GM12875 (cell line): ENCODE measurements around the gene RNF148.
"Not testable (repeated sequence)": the region's sequence is repeated elsewhere in the genome, so short reads cannot be mapped to it uniquely, and the experiment has no call there.

Experiments used
- H3K4me3 ChIP-seq: one replicate; pipeline ENCODE4 v1.5.1; 2011; ENCODE audit warnings: low read depth, low read length, control low read depth
- TF ChIP-seq, protein P1 (sequence below): IDR thresholded peaks from 2 replicates; pipeline ENCODE4 v1.5.1; 2011; ENCODE audit warnings: low read depth, mild to moderate bottlenecking, control low read depth, inconsistent platforms, low read length, moderate library complexity, borderline replicate concordance; ENCODE audit not compliant: insufficient read depth

RNF148 gene

DNA sequence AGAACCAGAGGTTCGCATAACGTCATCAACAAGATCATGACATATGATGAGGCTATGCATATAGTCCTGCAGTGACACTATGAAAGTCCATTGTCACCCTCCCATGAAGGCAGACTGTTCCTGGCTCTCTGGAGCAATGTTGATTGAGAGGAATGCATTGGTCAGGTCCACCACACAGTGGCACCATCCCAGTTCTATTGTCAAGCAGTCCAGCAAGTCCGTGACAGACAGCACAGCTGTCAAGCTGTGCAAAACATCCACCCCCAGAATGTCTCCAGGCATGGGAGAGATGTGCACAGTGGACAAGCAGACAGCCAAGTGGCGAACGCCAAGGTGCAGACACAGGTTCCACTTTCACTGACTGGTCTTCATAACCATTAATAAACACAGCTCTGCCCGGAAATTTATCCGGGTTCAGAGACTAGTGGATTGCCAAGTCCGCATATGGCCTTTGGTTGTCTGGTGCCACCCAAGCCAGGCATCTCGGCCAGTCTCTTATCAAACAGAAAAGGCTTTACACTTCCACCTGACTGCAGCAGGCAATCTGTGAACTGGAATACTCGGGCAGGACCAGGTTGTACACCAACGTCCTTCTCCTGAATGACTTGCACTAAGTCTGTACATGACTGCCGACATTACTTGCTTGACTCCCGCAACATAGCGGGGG is 11.0 kb downstream of the RNF148 start:
- TF ChIP-seq, protein P1, sequence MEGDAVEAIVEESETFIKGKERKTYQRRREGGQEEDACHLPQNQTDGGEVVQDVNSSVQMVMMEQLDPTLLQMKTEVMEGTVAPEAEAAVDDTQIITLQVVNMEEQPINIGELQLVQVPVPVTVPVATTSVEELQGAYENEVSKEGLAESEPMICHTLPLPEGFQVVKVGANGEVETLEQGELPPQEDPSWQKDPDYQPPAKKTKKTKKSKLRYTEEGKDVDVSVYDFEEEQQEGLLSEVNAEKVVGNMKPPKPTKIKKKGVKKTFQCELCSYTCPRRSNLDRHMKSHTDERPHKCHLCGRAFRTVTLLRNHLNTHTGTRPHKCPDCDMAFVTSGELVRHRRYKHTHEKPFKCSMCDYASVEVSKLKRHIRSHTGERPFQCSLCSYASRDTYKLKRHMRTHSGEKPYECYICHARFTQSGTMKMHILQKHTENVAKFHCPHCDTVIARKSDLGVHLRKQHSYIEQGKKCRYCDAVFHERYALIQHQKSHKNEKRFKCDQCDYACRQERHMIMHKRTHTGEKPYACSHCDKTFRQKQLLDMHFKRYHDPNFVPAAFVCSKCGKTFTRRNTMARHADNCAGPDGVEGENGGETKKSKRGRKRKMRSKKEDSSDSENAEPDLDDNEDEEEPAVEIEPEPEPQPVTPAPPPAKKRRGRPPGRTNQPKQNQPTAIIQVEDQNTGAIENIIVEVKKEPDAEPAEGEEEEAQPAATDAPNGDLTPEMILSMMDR, result no peak
- H3K4me3 ChIP-seq, result no peak overlapping the region

DNA sequence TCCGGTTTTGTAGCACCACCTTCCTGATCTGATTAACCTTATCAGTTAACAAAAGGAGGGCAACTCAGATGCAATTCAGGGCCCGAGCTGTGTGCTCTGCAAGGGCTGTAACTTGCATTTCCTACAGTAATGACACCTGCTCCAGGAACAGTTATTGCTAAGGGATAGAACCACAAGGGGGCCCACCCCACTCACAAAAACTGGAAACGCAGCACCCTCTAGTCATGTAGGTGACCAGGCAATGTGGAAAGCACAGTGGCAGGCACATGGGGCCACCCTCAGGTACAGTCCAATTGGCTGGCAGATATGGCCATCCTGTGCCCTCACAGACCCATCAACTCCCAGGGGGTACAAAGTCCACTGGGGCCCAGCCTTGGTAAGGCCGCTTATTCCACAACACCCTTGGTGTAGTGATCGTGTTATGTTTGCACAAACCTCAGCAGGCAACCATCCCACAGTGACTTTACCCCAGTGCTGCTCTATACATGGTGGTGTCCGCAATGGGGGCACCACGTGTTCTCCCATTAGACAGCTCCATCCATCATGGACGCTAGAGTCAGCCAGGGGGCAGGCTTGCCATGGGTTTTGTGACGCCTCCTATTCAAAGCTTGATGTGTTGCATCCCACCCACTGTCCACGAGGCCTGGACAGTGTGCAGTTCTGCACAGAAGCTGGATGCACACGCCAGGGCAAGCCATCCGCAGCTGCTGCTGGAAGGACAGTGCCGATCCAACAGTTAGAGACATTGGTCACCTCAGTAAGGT is 13.2 kb downstream of the RNF148 start:
- no peak overlapping the region for H3K4me3 ChIP-seq
- TF ChIP-seq, protein P1, result no peak

DNA sequence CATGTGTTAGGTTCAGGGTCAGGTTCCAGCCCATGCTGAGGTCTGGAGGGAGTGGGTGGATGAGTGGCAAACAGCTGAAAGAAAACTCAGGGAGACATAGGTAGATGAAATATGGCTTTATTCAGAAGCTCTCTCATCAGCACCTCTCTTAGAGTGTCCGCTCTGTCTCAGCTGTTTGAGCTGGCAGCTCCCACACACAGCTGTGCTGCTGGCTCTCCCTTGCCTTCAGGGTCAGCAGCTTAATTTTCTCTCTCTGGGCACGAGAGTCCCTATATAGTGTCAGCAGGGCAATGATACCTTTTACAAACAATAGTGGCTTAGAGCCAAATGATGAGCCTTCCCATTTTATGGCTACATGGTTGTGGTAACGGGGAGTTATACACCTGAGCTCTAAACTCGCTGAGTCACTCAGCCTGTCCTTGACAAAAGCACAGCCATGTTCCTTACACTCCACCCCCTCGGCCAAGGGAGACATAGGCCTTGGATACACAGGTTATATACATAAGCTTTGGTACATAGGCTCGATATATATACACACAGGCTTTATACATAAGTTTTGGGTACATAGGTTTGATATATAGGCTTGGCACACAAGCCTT is 14.2 kb downstream of the RNF148 start:
- TF ChIP-seq, protein P1, result no peak
- H3K4me3 ChIP-seq, result no peak overlapping the region

DNA sequence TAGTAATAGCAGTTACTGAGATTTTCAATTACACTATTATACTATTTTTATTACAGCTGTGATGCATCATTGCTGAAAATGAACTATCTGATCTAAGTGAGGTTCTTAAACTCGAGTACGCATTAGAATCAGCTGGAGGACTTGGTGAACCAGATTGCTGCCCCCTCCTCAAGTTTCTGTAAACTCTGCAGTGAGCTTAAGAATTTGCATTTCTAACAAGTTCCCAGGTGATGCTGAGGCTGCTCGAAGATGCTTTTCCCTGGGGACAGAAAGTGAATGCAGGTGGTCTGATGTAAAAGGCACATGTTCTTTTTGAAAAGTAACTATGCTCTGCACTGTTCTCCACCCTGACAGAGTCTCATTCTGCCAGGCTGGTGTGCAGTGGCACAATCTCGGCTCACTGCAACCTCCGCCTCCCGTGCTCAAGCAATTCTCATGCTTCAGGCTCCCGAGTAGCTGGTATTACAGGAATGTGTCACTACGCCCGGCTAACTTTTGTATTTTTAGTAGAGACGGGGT is 16.3 kb downstream of the RNF148 start:
- no peak overlapping the region for H3K4me3 ChIP-seq
- TF ChIP-seq, protein P1, result no peak

DNA sequence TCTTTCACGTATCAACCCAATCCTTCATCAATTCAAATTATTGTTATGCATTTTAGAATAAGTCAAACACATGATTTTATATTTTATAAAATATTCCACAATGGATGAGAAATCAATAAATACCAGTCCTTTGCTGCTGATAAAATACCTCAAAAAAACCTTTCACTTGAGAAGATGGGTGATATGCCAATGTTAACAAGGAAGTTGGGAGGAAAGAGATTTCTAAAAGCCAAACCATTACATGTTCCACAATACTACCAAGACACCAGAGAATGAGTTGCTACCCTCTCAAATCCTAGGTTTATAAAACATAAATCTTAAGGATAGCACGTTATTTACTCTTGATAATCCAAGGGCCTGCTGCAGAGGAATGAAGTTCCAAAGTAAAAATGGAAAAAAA is 18.2 kb downstream of the RNF148 start:
- H3K4me3 ChIP-seq, result no peak overlapping the region
- TF ChIP-seq, protein P1, result no peak

DNA sequence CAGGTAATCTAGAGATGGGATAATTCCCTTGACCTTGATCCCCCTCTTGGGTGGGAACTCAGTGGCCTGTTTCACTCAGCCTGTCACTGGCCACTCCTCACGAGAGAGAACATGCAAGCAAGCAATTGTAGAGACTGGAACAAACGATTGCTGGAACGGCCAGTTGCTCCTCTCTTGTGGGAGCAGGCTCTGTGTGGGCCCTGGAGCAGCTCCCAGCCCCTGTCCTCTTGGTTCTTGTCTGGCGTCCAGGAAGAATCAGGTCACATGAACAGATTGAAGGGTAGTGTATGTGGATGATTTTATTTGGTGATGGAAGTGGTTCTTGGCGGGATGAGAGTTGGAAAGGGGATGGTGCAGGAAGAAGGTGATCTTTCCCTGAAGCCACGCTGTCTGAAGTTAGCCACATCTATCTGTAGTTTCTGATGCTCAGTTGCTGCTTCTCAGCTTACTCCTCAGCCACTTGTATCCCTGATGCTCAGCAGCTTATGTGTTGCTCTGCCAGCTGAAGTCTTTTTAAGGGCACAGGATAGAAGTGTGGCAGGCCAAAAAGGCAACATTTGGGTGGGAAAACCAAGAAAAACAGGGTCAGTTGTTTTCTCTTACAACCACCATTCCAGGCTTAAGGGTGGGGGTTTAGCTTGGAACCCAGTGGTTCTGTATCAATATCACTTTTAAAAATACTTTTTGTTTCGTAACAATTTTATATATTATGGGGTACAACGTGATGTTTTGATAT is 19.7 kb downstream of the RNF148 start:
- no peak overlapping the region for H3K4me3 ChIP-seq
- TF ChIP-seq, protein P1, result no peak

DNA sequence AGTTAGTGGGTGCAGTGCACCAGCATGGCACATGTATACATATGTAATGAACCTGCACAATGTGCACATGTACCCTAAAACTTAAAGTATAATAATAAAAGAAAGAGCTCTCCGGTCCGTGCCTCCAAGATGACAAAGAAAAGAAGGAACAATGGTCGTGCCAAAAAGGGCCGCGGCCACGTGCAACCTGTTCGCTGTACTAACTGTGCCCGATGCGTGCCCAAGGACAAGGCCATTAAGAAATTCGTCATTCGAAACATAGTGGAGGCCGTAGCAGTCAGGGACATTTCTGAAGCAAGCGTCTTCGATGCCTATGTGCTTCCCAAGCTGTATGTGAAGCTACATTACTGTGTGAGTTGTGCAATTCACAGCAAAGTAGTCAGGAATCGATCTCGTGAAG is 21.5 kb downstream of the RNF148 start:
- not testable (repeated sequence) for H3K4me3 ChIP-seq
